MM.1S (cell line): ENCODE measurements around the gene SHC1.

Experiments
- DNase-seq: peaks from one replicate; pipeline ENCODE4 v3.0.0-alpha.2; 2015
- H2AFZ ChIP-seq: fragments of 300-600 bp; sonication (generic); 2 replicates; pipeline ENCODE4 v1.6.0; 2016; ENCODE audit warnings: antibody characterized with exemption, low read length
- H3F3A ChIP-seq: fragments of 300-600 bp; sonication (generic); 2 replicates; pipeline ENCODE4 v1.6.1; 2016; ENCODE audit warnings: mild to moderate bottlenecking, antibody characterized with exemption, low read length, moderate library complexity, mixed read lengths; ENCODE audit not compliant: insufficient read depth
- H3K27ac ChIP-seq: fragments of 300-600 bp; sonication (generic); 2 replicates; pipeline ENCODE4 v1.5.1; 2016; ENCODE audit warnings: mild to moderate bottlenecking, low read length
- H3K27me3 ChIP-seq: fragments of 300-600 bp; sonication (generic); replicated peaks from 2 replicates; pipeline ENCODE4 v1.6.0; 2016; ENCODE audit warnings: low read length; ENCODE audit not compliant: insufficient read depth
- H3K36me3 ChIP-seq: fragments of 300-600 bp; sonication (generic); replicated peaks from 2 replicates; pipeline ENCODE4 v1.6.1; 2016; ENCODE audit warnings: mild to moderate bottlenecking, low read length, mixed read lengths; ENCODE audit not compliant: insufficient read depth
- H3K4me1 ChIP-seq: fragments of 300-600 bp; sonication (generic); 2 replicates; pipeline ENCODE4 v1.6.1; 2016; ENCODE audit warnings: low read length, mixed read lengths
- H3K4me2 ChIP-seq: fragments of 300-600 bp; sonication (generic); 2 replicates; pipeline ENCODE4 v1.6.0; 2016; ENCODE audit warnings: low read depth, low read length
- H3K4me3 ChIP-seq: fragments of 300-600 bp; sonication (generic); 2 replicates; pipeline ENCODE4 v1.5.1; 2016; ENCODE audit warnings: low read length, mixed read lengths
- H3K79me2 ChIP-seq: fragments of 300-600 bp; sonication (generic); 2 replicates; pipeline ENCODE4 v1.6.1; 2016; ENCODE audit warnings: mixed run types, low read length, mixed read lengths
- H3K9ac ChIP-seq: fragments of 300-600 bp; sonication (generic); 2 replicates; pipeline ENCODE4 v1.6.1; 2016; ENCODE audit warnings: low read length, mixed read lengths
- H3K9me2 ChIP-seq: fragments of 300-600 bp; sonication (generic); replicated peaks from 2 replicates; pipeline ENCODE4 v1.6.1; 2016; ENCODE audit warnings: mild to moderate bottlenecking, low read length, mixed read lengths; ENCODE audit not compliant: insufficient read depth
- H3K9me3 ChIP-seq: fragments of 300-600 bp; sonication (generic); replicated peaks from 2 replicates; pipeline ENCODE4 v1.6.1; 2016; ENCODE audit warnings: mild to moderate bottlenecking, low read length, mixed read lengths; ENCODE audit not compliant: insufficient read depth
- H4K20me1 ChIP-seq: fragments of 300-600 bp; sonication (generic); 2 replicates; pipeline ENCODE4 v1.6.1; 2016; ENCODE audit warnings: mild to moderate bottlenecking, low read length, moderate library complexity, mixed read lengths; ENCODE audit not compliant: insufficient read depth
- EZH2 ChIP-seq: fragments of 300-600 bp; sonication (generic); optimal IDR thresholded peaks from 2 replicates; pipeline ENCODE3; 2017; ENCODE audit warnings: low read depth, mild to moderate bottlenecking, antibody characterized with exemption, low read length, mixed read lengths
- EZH2phosphoT487 ChIP-seq: fragments of 300-600 bp; sonication (generic); IDR thresholded peaks from 2 replicates; pipeline ENCODE4 v1.6.1; 2018; ENCODE audit warnings: antibody characterized with exemption, low read length
- TF ChIP-seq, protein P1 (sequence below): fragments of 300-600 bp; sonication (generic); IDR thresholded peaks from 2 replicates; pipeline ENCODE4 v1.5.1; 2016; ENCODE audit warnings: antibody characterized with exemption, low read length, mixed read lengths

SHC1 gene

DNA sequence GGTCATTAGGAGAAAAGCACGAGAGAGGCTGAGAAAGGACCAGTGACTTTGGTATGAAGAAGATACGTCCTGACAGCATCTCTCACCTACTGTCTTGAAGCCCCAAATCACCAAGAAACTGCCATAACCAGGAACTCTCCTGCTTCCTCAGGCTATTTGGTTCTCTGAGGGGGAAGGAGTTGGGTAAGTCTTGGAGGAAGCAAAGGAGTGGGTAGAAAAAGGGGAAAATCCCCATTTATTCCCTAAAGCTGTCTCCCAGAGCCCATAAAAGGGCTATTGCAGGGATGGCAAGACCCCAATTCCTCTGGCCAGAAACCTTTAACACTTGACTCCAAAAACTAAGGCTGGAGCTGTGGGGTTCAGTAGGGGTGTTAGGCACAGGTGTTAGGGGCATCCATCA, 12.5 kb downstream of the SHC1 start:
- no peak for DNase-seq
- H3K27me3 ChIP-seq = no peaks in the 10 kb centered on the region
- H3K9me2 ChIP-seq = no peaks in the 10 kb centered on the region
- TF ChIP-seq EZH2 (no peak), EZH2phosphoT487 (no peak)
- TF ChIP-seq, protein P1, sequence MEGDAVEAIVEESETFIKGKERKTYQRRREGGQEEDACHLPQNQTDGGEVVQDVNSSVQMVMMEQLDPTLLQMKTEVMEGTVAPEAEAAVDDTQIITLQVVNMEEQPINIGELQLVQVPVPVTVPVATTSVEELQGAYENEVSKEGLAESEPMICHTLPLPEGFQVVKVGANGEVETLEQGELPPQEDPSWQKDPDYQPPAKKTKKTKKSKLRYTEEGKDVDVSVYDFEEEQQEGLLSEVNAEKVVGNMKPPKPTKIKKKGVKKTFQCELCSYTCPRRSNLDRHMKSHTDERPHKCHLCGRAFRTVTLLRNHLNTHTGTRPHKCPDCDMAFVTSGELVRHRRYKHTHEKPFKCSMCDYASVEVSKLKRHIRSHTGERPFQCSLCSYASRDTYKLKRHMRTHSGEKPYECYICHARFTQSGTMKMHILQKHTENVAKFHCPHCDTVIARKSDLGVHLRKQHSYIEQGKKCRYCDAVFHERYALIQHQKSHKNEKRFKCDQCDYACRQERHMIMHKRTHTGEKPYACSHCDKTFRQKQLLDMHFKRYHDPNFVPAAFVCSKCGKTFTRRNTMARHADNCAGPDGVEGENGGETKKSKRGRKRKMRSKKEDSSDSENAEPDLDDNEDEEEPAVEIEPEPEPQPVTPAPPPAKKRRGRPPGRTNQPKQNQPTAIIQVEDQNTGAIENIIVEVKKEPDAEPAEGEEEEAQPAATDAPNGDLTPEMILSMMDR = no peak
- H3K79me2 ChIP-seq = peaks cover 66% of the 10 kb centered on the region
- H3K4me3 ChIP-seq = no peak overlapping the region
- no peaks in the 10 kb centered on the region for H4K20me1 ChIP-seq
- no peaks in the 10 kb centered on the region for H3K9me3 ChIP-seq
- peaks cover 79% of the 10 kb centered on the region for H3F3A ChIP-seq
- H3K27ac ChIP-seq = peak overlapping the region; percentile 3; the same call in 1 of the 2 replicates
- H3K4me1 ChIP-seq = peaks cover 34% of the 10 kb centered on the region
- H3K4me2 ChIP-seq = no peak overlapping the region
- no peak overlapping the region for H3K9ac ChIP-seq
- H2AFZ ChIP-seq = no peak overlapping the region
- H3K36me3 ChIP-seq = peaks cover 3% of the 10 kb centered on the region; the same call in 1 of the 2 replicates

DNA sequence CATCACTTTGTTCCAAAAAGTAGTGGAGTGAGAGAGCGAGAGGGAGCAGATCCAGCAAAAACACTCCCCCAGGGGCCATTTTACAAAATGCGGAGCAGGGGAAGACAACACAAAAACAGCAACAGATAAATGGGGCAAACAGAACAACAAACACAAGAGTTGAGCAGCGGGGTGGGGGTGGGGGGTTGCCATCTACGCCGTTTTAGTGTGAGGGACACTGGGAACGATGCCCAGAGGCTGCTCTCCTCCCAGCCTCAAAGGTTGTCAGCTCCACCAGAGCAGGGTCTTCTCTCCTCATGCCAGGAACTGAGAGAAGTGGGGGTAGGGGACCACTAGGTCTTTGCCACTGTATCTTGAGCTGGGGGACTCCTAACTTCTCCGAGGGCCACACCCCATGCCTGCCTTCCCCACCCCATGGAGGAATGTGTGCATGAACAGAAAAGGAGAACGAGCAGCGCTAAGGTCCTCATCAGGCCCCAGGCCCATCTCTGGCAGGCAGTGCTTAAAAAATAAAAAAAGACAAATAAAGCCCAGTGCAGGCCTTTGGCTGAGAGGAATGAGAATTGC, 13.4 kb downstream of the SHC1 start:
- 0 out of 2 replicates have a peak overlapping the region, but pooled peaks have one; percentile 75 for H3K4me2 ChIP-seq
- peak overlapping the region; percentile 95; the same call in 1 of the 2 replicates for H3K27ac ChIP-seq
- no peaks in the 10 kb centered on the region for H3K9me3 ChIP-seq
- TF ChIP-seq EZH2phosphoT487 = no peak
- TF ChIP-seq EZH2 = no peak
- TF ChIP-seq, protein P1 = no peak
- H3K36me3 ChIP-seq = 0 out of 2 replicates have a peak, but pooled peaks cover 3% of the 10 kb centered on the region
- DNase-seq = no peak
- H3K9ac ChIP-seq = no peak overlapping the region; the same call in 1 of the 2 replicates
- H2AFZ ChIP-seq = no peak overlapping the region
- peaks cover 68% of the 10 kb centered on the region for H3K79me2 ChIP-seq
- peaks cover 81% of the 10 kb centered on the region for H3F3A ChIP-seq
- H3K4me1 ChIP-seq = peaks cover 28% of the 10 kb centered on the region
- no peaks in the 10 kb centered on the region for H3K9me2 ChIP-seq
- H4K20me1 ChIP-seq = no peaks in the 10 kb centered on the region
- H3K4me3 ChIP-seq = no peak overlapping the region
- no peaks in the 10 kb centered on the region for H3K27me3 ChIP-seq

- Histone ChIP-seq H3K27ac (peak overlapping the region; percentile 95), H4K20me1 (no peaks in the 10 kb centered on the region), H3K4me1 (peaks cover 28% of the 10 kb centered on the region), H3K9me3 (no peaks in the 10 kb centered on the region), H3K4me3 (peak overlapping the region; percentile 71), H2AFZ (no peak overlapping the region), H3K79me2 (peaks cover 74% of the 10 kb centered on the region), H3K4me2 (peak overlapping the region; percentile 75), H3K9me2 (no peaks in the 10 kb centered on the region), H3K36me3 (0 out of 2 replicates have a peak, but pooled peaks cover 3% of the 10 kb centered on the region), H3K9ac (peak overlapping the region; percentile 92), H3K27me3 (no peaks in the 10 kb centered on the region), H3F3A (peaks cover 83% of the 10 kb centered on the region)
- TF ChIP-seq EZH2phosphoT487 = no peak
- DNase-seq = no peak
These were observed 14.0 kb downstream of the SHC1 start for GRCh38 chr1:154956544-154956941.
